Glutamatergic neuron (in vitro differentiated cells): ENCODE data around the gene ALDH1A3. TPM values are rescaled to one million over a fixed set of nuclear protein-coding genes. Genes with fewer than 3 reads are reported as not detected.

ENCODE experiments used
- DNase-seq: peaks from one replicate; pipeline ENCODE4 v3.0.0; 2022
- H3K27ac Mint-ChIP-seq: one replicate; pipeline ENCODE4 v1.8.0; 2020; ENCODE audit warnings: mild to moderate bottlenecking, mixed read lengths, inconsistent platforms; ENCODE audit not compliant: unreplicated experiment
- H3K27me3 Mint-ChIP-seq: one replicate; pipeline ENCODE4 v1.8.0; 2020; ENCODE audit warnings: mild to moderate bottlenecking, moderate library complexity, mixed read lengths, inconsistent platforms; ENCODE audit not compliant: unreplicated experiment
- H3K36me3 Mint-ChIP-seq: one replicate; pipeline ENCODE4 v1.8.0; 2020; ENCODE audit warnings: mild to moderate bottlenecking, mixed read lengths, inconsistent platforms; ENCODE audit not compliant: unreplicated experiment
- H3K4me1 Mint-ChIP-seq: one replicate; pipeline ENCODE4 v1.8.0; 2020; ENCODE audit warnings: mild to moderate bottlenecking, low read depth, mixed read lengths, inconsistent platforms; ENCODE audit not compliant: unreplicated experiment
- H3K4me3 Mint-ChIP-seq: one replicate; pipeline ENCODE4 v1.8.0; 2020; ENCODE audit warnings: mild to moderate bottlenecking, mixed read lengths, inconsistent platforms; ENCODE audit not compliant: unreplicated experiment
- H3K9me3 Mint-ChIP-seq: one replicate; pipeline ENCODE4 v1.8.0; 2020; ENCODE audit warnings: mild to moderate bottlenecking, moderate library complexity, mixed read lengths, inconsistent platforms; ENCODE audit not compliant: unreplicated experiment
- total RNA-seq: library from RNA; stranded (reverse); fragmentation: NEBNext Ultra II Directional; extraction: Animal tissue kit (Norgen Biotek cat#: 25700); gene quantifications from one replicate; pipeline ENCODE4 v1.2.1, GENCODE V29; 2021; ENCODE audit not compliant: unreplicated experiment
- TF ChIP-seq, protein P1 (sequence below): fragments of 200-600 bp; sonication (generic); IDR thresholded peaks from one replicate; pipeline ENCODE4 v1.5.0; 2021; ENCODE audit not compliant: partially characterized antibody, unreplicated experiment

Gene ALDH1A3
- total RNA-seq, 1 donor from 2014 or later, result 2.8 TPM

DNA sequence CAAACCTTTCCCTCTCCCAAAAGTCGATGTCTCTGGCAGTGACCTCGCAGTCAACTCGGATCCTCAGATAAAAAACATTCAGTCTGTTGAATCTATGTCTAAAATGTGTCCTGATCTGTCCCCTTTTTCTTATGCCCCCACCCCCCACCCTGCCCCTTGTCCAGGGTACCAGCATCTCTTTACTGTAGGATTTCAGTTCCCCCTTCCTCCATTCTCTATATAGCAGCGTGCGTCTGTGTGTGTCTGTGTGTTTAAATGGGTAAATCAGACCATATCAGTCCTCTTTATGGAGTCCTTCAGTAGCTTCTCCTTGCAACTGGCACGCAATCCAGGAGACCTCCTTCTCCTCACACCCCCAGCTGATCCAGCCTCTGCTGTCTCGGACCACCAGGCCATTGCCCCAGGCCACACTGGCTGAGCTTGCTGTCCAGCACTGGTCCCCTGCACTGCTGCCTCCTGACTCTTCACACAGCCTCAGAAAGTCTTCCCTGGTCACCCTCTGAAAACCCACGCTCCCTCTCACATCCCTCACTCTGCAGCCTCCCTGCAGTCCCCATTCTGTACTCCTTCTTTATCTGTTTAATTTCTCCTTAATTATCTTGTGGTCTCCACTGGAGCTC, 41.0 kb downstream of the ALDH1A3 start:
- H3K4me1 Mint-ChIP-seq, result no peaks in the 10 kb centered on the region

DNA sequence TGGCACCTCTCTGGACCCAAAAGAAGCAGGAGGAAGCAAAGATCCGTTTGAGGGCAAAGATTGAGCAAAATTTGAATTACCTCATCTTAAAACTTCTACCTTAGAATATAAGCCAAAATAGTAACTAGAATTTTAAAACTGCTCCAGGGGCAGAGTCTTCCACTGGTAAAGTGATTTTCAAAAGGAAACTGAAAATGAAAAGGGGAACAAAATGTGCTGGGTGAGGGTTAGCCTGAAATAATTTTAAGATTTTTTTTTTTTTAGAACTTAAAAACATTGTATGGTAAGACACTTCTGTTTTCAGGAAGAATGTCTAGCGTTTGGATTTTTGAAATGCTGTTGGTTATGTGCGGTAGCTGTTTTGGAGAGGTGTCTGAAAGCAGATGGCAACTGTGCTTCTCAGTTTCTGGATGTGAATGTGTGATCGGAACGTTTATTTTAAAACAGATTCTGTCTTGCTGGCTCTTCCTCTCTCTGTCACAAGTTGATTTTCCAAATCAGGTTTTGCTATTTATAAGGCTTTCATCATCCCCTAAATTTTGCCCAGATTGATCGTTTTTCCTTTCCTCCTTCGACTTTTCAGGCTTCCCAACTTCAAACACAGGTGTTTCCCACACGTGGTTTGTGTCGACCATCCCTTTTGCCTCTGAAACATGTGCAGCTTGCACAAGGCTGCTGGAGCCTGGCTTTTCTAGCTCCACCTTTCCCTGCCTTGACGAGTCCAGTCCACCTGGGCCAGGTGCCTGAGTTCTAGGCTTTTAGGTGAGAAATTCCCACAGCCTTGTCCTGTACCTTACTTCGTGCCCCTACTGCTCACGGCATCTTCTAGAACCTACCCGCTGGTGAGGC, 42.8 kb downstream of the ALDH1A3 start:
- TF ChIP-seq, protein P1, sequence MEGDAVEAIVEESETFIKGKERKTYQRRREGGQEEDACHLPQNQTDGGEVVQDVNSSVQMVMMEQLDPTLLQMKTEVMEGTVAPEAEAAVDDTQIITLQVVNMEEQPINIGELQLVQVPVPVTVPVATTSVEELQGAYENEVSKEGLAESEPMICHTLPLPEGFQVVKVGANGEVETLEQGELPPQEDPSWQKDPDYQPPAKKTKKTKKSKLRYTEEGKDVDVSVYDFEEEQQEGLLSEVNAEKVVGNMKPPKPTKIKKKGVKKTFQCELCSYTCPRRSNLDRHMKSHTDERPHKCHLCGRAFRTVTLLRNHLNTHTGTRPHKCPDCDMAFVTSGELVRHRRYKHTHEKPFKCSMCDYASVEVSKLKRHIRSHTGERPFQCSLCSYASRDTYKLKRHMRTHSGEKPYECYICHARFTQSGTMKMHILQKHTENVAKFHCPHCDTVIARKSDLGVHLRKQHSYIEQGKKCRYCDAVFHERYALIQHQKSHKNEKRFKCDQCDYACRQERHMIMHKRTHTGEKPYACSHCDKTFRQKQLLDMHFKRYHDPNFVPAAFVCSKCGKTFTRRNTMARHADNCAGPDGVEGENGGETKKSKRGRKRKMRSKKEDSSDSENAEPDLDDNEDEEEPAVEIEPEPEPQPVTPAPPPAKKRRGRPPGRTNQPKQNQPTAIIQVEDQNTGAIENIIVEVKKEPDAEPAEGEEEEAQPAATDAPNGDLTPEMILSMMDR, result no peak
- H3K4me1 Mint-ChIP-seq, result no peaks in the 10 kb centered on the region
- no peaks in the 10 kb centered on the region for H3K9me3 Mint-ChIP-seq
- no peak for DNase-seq
- H3K27me3 Mint-ChIP-seq, result peaks cover 16% of the 10 kb centered on the region
- H3K4me3 Mint-ChIP-seq, result no peak overlapping the region
- peaks cover 6% of the 10 kb centered on the region for H3K36me3 Mint-ChIP-seq
- no peak overlapping the region for H3K27ac Mint-ChIP-seq

More for the DNA sequence above, 41.0 kb downstream of the ALDH1A3 start:
- Mint-ChIP-seq H3K27ac (no peak overlapping the region), H3K27me3 (peaks cover 23% of the 10 kb centered on the region), H3K36me3 (peaks cover 9% of the 10 kb centered on the region), H3K9me3 (no peaks in the 10 kb centered on the region), H3K4me3 (no peak overlapping the region)
- TF ChIP-seq, protein P1, result no peak
- no peak for DNase-seq

DNA sequence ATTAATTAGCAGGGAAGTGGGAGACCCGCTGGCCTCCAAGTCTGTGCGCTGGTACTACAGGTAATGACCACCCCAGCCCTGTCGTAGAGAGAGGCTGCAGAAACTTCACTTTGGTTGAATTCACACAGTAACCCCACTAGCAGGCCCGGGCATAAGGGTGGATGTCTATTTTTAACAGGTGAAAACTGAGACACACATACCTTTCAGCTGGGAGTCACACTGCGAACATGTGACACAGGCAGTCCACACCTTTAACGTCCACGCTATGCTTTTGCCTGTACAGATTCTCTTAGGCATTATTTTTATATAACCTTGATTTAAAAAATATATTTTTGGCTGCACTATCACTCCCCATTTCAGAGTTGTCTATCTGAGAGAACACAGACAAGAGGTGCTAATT, 43.4 kb downstream of the ALDH1A3 start:
- no peak overlapping the region for H3K27ac Mint-ChIP-seq
- TF ChIP-seq, protein P1, result no peak
- peaks cover 14% of the 10 kb centered on the region for H3K27me3 Mint-ChIP-seq
- H3K4me3 Mint-ChIP-seq, result no peak overlapping the region
- peaks cover 4% of the 10 kb centered on the region for H3K36me3 Mint-ChIP-seq
- H3K9me3 Mint-ChIP-seq, result no peaks in the 10 kb centered on the region
- H3K4me1 Mint-ChIP-seq, result no peaks in the 10 kb centered on the region
- DNase-seq, result no peak

DNA sequence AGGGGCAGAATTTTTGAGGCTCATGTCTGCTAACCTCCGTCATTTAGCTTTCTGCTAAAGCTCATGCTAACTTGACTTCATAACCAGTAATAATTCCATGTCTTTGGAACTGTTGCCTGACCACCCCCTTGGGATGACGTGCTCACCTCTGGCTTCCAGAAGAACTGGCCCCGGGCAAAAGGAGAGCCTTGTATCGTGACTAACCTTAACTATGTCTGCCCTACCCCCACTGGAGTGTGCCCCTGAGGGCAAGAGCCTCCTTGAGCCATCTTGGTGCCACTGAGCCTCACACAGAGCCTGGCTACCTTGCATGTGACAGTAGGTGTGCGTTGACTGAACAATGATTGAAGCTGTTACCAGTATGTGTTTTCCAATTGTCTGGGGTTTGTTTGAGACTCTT, 44.3 kb downstream of the ALDH1A3 start:
- peaks cover 2% of the 10 kb centered on the region for H3K4me1 Mint-ChIP-seq
- DNase-seq, result no peak
- H3K36me3 Mint-ChIP-seq, result no peaks in the 10 kb centered on the region
- no peak overlapping the region for H3K4me3 Mint-ChIP-seq
- peaks cover 9% of the 10 kb centered on the region for H3K27me3 Mint-ChIP-seq
- H3K9me3 Mint-ChIP-seq, result no peaks in the 10 kb centered on the region
- H3K27ac Mint-ChIP-seq, result no peak overlapping the region
- TF ChIP-seq, protein P1, result no peak

DNA sequence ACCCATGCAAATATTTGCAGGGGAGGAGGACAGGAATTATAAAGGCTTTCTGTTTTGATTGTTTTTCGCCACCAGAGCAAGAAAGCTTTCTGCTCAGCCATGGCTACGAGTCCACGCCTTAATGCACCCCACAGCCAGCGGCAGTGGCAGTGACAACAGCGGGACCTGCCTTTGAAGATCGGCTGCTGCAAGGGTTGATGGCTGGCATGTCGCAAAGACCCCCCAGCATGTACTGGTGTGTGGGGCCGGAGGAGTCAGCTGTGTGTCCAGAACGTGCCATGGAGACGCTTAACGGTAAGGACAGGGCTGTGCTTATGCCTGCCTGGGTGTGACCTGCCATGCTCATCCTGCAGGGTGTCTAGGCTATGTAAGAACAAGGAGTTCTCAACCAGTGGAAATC, 44.8 kb downstream of the ALDH1A3 start:
- Mint-ChIP-seq H3K36me3 (no peaks in the 10 kb centered on the region), H3K27me3 (peaks cover 9% of the 10 kb centered on the region), H3K4me1 (peaks cover 7% of the 10 kb centered on the region), H3K27ac (no peak overlapping the region), H3K4me3 (no peak overlapping the region), H3K9me3 (no peaks in the 10 kb centered on the region)
- no peak for DNase-seq
- TF ChIP-seq, protein P1, result no peak
